MM.1S (cell line): ENCODE data around the gene TTLL10.

Experiments
- DNase-seq: peaks from one replicate; pipeline ENCODE4 v3.0.0-alpha.2; 2015
- H2AFZ ChIP-seq: fragments of 300-600 bp; sonication (generic); 2 replicates; pipeline ENCODE4 v1.6.0; 2016; ENCODE audit warnings: antibody characterized with exemption, low read length
- H3F3A ChIP-seq: fragments of 300-600 bp; sonication (generic); 2 replicates; pipeline ENCODE4 v1.6.1; 2016; ENCODE audit warnings: mild to moderate bottlenecking, antibody characterized with exemption, low read length, moderate library complexity, mixed read lengths; ENCODE audit not compliant: insufficient read depth
- H3K27ac ChIP-seq: fragments of 300-600 bp; sonication (generic); 2 replicates; pipeline ENCODE4 v1.5.1; 2016; ENCODE audit warnings: mild to moderate bottlenecking, low read length
- H3K27me3 ChIP-seq: fragments of 300-600 bp; sonication (generic); replicated peaks from 2 replicates; pipeline ENCODE4 v1.6.0; 2016; ENCODE audit warnings: low read length; ENCODE audit not compliant: insufficient read depth
- H3K36me3 ChIP-seq: fragments of 300-600 bp; sonication (generic); replicated peaks from 2 replicates; pipeline ENCODE4 v1.6.1; 2016; ENCODE audit warnings: mild to moderate bottlenecking, low read length, mixed read lengths; ENCODE audit not compliant: insufficient read depth
- H3K4me1 ChIP-seq: fragments of 300-600 bp; sonication (generic); 2 replicates; pipeline ENCODE4 v1.6.1; 2016; ENCODE audit warnings: low read length, mixed read lengths
- H3K4me2 ChIP-seq: fragments of 300-600 bp; sonication (generic); 2 replicates; pipeline ENCODE4 v1.6.0; 2016; ENCODE audit warnings: low read depth, low read length
- H3K4me3 ChIP-seq: fragments of 300-600 bp; sonication (generic); 2 replicates; pipeline ENCODE4 v1.5.1; 2016; ENCODE audit warnings: low read length, mixed read lengths
- H3K79me2 ChIP-seq: fragments of 300-600 bp; sonication (generic); 2 replicates; pipeline ENCODE4 v1.6.1; 2016; ENCODE audit warnings: mixed run types, low read length, mixed read lengths
- H3K9ac ChIP-seq: fragments of 300-600 bp; sonication (generic); 2 replicates; pipeline ENCODE4 v1.6.1; 2016; ENCODE audit warnings: low read length, mixed read lengths
- H3K9me2 ChIP-seq: fragments of 300-600 bp; sonication (generic); replicated peaks from 2 replicates; pipeline ENCODE4 v1.6.1; 2016; ENCODE audit warnings: mild to moderate bottlenecking, low read length, mixed read lengths; ENCODE audit not compliant: insufficient read depth
- H3K9me3 ChIP-seq: fragments of 300-600 bp; sonication (generic); replicated peaks from 2 replicates; pipeline ENCODE4 v1.6.1; 2016; ENCODE audit warnings: mild to moderate bottlenecking, low read length, mixed read lengths; ENCODE audit not compliant: insufficient read depth
- H4K20me1 ChIP-seq: fragments of 300-600 bp; sonication (generic); 2 replicates; pipeline ENCODE4 v1.6.1; 2016; ENCODE audit warnings: mild to moderate bottlenecking, low read length, moderate library complexity, mixed read lengths; ENCODE audit not compliant: insufficient read depth
- CTCF ChIP-seq: fragments of 300-600 bp; sonication (generic); IDR thresholded peaks from 2 replicates; pipeline ENCODE4 v1.5.1; 2016; ENCODE audit warnings: antibody characterized with exemption, low read length, mixed read lengths
- EZH2 ChIP-seq: fragments of 300-600 bp; sonication (generic); optimal IDR thresholded peaks from 2 replicates; pipeline ENCODE3; 2017; ENCODE audit warnings: low read depth, mild to moderate bottlenecking, antibody characterized with exemption, low read length, mixed read lengths
- EZH2phosphoT487 ChIP-seq: fragments of 300-600 bp; sonication (generic); IDR thresholded peaks from 2 replicates; pipeline ENCODE4 v1.6.1; 2018; ENCODE audit warnings: antibody characterized with exemption, low read length

TTLL10 gene

DNA sequence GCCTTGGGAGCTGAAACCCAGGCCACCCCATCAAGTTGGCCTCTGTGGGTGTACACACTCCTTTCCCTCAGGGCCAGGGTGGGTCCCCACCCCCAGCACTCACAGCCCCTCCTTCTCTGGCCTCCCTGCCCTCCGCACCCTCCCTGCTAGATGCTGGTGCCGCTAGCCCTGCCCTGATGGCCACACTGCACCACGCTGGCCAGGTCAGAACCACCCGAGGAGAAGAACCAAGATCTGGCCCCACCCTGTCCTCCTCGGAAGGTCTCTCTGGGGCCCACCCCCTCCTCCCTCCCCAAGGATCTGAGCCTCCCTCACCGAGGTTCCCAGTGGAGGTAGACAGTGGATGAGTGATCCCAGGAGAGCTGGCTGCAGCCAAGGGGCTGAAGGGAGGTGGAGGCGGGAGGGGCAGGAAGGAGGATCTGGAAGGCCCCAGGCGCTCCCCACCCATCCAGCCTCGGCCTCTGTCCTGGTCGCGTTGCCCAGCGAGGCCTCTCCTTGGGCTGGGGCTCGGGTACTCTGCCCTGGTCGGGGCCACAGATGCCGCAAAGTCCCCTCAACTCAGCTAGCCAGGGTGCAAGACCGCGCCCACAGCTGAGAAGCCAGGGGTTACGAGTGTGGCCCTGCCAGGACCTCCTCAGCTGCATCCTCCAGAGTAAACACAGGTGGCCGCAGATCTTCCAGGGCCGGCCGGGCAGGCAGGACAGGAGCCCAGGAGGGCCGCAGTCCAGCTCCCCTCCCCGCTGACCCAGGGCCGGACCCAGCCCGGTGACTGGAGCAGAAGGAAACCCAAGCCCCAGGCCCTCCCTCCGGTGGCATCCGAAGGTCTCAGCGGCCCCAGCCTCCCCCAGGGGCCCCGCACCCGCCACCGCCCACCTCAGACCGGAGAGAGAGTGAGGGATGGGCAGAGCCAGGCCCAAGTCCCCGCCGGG lies 63.5 kb downstream of the TTLL10 start:
- Histone ChIP-seq H3K4me2 (no peak overlapping the region), H3K9me2 (no peaks in the 10 kb centered on the region), H4K20me1 (no peaks in the 10 kb centered on the region), H2AFZ (no peak overlapping the region), H3K27me3 (peaks cover 47% of the 10 kb centered on the region), H3K4me1 (no peaks in the 10 kb centered on the region), H3K27ac (no peak overlapping the region), H3K9me3 (no peaks in the 10 kb centered on the region), H3F3A (no peaks in the 10 kb centered on the region), H3K79me2 (peaks cover 4% of the 10 kb centered on the region), H3K36me3 (no peaks in the 10 kb centered on the region), H3K9ac (no peak overlapping the region), H3K4me3 (no peak overlapping the region)
- no peak for DNase-seq
- TF ChIP-seq EZH2 (no peak), EZH2phosphoT487 (no peak), CTCF (no peak)

GRCh38 chr1:1237874-1238701 lies 64.4 kb downstream of the TTLL10 start:
- Histone ChIP-seq H3K79me2 (peaks cover under 1% of the 10 kb centered on the region), H2AFZ (no peak overlapping the region), H3K9me2 (no peaks in the 10 kb centered on the region), H3K4me3 (no peak overlapping the region), H3K36me3 (no peaks in the 10 kb centered on the region), H3K27me3 (peaks cover 51% of the 10 kb centered on the region), H3K4me2 (no peak overlapping the region), H3K9me3 (no peaks in the 10 kb centered on the region), H4K20me1 (no peaks in the 10 kb centered on the region), H3F3A (no peaks in the 10 kb centered on the region), H3K4me1 (no peaks in the 10 kb centered on the region), H3K27ac (no peak overlapping the region), H3K9ac (no peak overlapping the region)
- DNase-seq, result no peak
- TF ChIP-seq EZH2phosphoT487 (no peak), CTCF (no peak)

- H3K4me2 ChIP-seq, result no peak overlapping the region
- H2AFZ ChIP-seq, result no peak overlapping the region
- H3K4me3 ChIP-seq, result no peak overlapping the region
- DNase-seq, result no peak
- H3K27ac ChIP-seq, result no peak overlapping the region
- no peaks in the 10 kb centered on the region for H3K36me3 ChIP-seq
- no peaks in the 10 kb centered on the region for H3K79me2 ChIP-seq
- no peaks in the 10 kb centered on the region for H4K20me1 ChIP-seq
- H3K4me1 ChIP-seq, result no peaks in the 10 kb centered on the region
- TF ChIP-seq EZH2, result no peak
- H3F3A ChIP-seq, result no peaks in the 10 kb centered on the region
- no peak overlapping the region for H3K9ac ChIP-seq
- no peaks in the 10 kb centered on the region for H3K9me3 ChIP-seq
- no peaks in the 10 kb centered on the region for H3K9me2 ChIP-seq
- peaks cover 55% of the 10 kb centered on the region for H3K27me3 ChIP-seq
Observed at GRCh38 chr1:1238702-1239178, 65.1 kb downstream of the TTLL10 start.
